HG03469 (cell line): Measurements from ENCODE around the gene SPECC1L.

Source experiments
- ATAC-seq: cut with Tn5 transposase; IDR thresholded peaks from one replicate; pipeline ENCODE4 v1.9.1; 2021; ENCODE audit warnings: mild to moderate bottlenecking, moderate library complexity, moderate number of reproducible peaks; ENCODE audit not compliant: unreplicated experiment

SPECC1L gene

DNA sequence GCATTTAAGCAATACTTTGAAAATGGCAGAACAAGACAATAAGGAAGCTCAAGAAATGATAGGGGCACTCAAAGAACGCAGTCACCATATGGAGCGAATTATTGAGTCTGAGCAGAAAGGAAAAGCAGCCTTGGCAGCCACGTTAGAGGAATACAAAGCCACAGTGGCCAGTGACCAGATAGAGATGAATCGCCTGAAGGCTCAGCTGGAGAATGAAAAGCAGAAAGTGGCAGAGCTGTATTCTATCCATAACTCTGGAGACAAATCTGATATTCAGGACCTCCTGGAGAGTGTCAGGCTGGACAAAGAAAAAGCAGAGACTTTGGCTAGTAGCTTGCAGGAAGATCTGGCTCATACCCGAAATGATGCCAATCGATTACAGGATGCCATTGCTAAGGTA lies 51.9 kb downstream of the SPECC1L start:
- no peak for ATAC-seq

DNA sequence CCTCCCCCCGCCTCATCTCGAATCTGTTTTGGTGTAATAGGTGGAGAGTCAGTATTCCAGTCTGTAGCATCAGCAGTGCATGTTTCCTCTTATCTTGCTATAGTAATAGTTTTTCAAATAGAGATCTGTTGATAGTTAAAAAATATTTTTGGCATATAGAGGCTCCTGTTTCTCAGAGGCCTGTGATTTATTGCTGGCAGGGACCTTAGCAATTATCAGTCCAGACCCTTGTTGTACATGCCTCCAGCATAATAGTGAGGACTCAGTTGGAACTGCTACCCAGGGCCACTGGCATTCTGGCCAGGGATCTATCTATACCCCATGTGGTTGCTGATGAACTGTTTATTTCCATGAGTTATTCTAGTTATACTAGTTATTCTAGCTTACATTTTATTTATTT lies 52.6 kb downstream of the SPECC1L start:
- ATAC-seq: no peak

DNA sequence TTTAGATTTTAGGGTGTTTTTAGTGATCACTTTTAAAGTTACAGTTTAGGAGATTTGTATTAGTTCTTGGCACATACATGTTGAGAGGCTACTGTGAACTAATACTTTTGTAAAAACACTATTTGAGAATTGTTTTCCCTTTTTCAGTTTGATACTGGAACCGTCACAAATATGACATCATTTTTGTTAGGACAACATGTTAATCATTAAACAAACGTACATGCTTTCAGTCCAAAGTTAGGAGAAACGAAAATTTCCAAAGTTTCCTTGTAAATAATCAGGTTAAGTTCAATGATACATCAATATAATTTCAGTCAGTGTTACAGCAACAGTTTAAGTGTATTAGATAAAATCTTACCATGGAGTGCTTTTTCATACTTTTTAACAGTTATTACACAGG lies 53.1 kb downstream of the SPECC1L start:
- ATAC-seq: no peak

DNA sequence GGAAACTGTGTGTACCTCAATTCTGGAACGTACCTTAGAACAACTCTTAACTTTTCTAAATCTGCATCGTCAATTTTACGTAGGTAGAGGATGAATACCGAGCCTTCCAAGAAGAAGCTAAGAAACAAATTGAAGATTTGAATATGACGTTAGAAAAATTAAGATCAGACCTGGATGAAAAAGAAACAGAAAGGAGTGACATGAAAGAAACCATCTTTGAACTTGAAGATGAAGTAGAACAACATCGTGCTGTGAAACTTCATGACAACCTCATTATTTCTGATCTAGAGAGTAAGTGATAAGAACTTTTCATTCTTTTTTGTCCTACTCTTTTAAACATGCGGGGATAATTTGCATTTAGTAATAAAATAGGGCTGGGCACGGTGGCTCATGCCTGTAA lies 53.5 kb downstream of the SPECC1L start:
- no peak for ATAC-seq

DNA sequence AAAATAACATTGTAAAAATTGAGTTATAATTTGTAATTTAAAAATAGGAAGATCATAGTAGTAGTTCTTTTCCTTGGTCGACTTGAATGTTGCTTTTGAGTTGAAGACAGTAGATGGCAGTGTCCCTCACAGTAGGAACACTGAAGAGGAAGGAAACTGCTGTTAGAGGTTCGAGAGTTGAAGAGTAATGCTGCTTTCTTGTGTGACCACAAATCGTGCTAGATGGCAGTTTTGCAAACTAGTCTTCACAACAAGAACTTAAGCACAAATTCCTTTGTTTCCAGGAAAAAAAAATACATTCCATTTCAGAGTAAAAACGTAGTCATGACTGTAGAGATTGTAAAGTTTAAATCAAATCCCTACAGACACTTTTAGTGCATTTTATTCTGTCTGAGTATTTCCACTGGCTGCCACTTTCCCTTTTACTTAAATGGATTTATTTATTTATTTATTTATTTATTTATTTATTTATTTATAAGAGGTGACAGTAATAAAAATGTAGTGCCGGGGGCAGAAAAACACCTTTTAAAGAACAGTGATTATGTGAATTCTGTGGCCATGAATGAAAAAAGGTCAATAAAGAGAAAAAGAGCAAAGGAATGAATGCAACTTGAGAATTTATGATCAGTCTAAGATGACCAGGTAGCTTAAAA lies 54.6 kb downstream of the SPECC1L start:
- no peak for ATAC-seq

DNA sequence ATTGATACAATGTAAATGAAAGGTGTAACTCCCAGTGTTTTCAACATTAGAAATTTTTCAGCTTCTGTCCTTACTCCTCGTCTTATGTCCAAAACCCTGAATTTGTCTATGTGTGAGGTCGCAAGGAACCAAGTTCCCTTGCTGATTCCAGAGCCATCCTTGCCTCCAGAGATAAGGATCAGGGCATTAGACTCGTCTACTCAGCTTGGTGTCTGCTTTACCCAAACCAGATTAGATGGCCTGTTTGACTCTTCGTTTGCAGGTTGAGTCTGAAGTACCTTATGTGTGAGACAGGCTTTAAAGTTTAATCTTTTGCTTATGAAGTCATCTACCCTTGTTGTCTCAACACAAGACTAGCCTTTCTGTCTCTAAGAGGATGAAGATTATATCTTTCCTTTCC lies 55.6 kb downstream of the SPECC1L start:
- no peak for ATAC-seq

DNA sequence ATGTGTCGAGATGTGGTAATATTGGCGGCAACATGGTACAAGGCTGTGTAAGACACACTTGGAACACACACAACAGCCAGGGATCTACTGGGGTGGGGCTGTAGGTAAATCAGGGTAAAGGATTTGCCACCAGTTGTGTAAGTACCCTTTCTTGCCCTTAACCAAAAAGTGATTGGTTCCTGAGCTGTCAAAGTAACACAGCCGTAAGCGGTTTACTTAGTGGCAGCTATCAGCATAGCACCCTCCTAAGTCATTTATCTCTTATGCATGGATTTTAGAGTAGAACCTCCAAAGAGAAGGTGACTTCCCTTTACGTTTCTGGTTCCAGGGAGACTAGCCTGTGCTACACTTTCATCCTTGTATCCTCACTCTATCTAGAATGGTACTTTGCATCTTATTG lies 57.2 kb downstream of the SPECC1L start:
- no peak for ATAC-seq

DNA sequence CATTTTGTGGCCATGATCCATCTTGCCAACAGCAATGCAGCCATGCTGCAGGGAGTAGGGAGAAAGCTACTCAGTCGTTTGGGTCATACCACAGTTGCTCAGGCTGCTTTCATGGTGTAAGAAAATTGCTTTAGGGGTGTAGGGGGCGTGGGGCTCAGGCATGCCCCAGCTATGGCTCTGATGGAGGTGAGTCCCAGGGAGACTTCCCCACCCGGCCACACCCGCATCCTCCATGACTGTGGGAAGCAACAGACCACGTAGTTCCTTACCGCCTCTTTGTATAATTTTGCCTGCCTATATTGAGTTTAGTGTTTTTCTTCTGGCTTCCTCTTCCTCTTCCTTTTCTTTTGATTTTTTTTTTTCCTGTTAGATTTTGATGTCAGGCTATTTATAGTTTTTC lies 58.8 kb downstream of the SPECC1L start:
- ATAC-seq: no peak

DNA sequence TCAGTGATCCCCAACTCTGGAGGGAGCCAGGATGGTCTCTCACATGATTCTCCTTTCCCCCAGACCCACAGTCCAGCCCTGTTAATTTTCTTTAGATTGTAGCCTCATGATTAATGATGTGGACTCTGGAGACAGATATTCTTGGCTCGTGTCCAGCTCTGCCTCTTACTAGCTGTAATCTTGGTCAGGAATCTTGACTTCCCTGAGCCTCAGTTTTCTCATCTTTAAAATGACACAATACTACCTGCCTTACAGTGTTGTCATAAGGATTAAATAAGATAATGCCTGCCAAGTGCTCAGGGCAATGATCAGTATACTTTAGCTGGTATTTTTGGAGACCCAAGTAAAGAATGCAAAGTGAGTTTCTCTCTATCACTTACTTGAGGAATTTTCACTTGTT lies 60.0 kb downstream of the SPECC1L start:
- ATAC-seq: no peak

DNA sequence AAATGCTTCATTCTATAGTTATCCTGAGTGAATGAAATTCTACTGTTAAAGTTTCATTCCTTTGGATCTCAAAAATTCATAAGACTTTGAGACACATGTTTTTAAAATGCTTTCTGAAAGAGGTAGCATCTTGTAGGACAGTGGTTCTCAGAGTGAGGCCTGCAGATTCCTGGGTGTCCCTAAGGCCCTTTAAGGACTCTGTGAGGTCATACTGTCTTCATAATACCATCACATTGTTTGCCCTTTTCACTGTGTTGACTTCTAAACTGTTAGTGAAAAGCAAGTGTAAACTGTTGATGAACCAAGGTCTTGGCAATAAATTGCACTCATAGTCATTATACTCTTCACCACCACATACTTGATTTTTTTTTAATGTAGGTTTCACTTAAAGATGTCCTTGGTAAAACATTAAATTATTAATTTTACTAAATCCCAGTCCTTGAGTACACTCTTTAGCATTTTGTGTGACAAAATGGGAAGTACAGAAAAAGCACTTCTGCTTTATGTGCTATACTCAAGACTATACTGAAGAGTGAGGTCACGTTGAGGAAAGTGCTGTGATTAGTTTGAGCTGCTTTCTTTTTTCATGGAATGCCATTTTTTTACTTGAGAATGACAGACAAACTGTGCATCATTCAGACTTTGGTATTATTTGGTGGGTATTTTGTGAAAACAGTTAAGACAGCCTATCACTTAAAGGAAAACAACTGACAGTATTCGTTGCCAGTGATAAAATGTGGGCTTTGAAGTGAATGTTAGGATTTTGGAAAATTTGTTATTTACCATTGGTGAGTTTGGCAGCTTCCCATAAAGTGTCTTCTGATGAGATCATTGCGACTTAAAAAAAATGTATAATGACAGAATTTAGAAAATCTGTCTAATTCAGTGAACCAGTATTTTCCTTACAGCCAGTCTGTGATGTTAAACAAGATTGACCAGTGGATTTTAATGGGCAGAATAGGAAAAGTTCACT lies 61.1 kb downstream of the SPECC1L start:
- ATAC-seq: no peak

DNA sequence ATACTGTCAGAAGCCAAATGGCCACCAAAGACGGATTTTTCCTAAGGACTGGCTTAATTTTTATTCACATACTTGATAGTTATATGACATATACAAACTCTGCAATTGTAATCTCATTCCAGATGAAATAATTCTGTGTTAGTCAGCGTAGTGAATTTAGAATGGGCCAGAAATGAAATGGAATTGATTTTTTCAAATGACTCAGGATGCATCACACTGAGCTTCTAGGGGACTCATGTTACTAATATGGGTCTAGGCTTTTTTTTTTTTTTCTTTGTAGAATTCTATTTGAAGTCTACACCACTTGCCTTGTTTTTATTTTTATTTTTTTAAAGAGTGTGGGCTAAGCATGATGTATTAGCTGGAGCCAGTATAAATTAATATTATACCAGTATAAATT lies 62.7 kb downstream of the SPECC1L start:
- no peak for ATAC-seq

DNA sequence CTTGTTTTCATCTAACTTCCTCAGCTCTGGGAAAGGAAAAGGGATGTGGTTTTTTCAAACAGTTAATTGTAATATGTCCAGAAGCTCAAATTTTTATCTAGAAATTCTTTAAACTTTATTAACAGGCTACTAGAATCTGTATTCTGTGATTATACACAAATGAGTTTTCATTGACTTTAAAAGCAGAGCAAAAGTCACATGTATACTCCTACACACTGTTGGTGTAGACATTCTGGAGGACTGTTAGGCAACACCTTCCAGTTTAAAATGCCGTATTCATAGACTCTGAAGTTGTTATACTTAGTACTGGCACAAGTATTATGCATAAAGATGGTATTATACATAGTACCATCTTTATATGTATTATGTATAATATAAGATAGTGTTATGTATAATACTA lies 64.9 kb downstream of the SPECC1L start:
- no peak for ATAC-seq

DNA sequence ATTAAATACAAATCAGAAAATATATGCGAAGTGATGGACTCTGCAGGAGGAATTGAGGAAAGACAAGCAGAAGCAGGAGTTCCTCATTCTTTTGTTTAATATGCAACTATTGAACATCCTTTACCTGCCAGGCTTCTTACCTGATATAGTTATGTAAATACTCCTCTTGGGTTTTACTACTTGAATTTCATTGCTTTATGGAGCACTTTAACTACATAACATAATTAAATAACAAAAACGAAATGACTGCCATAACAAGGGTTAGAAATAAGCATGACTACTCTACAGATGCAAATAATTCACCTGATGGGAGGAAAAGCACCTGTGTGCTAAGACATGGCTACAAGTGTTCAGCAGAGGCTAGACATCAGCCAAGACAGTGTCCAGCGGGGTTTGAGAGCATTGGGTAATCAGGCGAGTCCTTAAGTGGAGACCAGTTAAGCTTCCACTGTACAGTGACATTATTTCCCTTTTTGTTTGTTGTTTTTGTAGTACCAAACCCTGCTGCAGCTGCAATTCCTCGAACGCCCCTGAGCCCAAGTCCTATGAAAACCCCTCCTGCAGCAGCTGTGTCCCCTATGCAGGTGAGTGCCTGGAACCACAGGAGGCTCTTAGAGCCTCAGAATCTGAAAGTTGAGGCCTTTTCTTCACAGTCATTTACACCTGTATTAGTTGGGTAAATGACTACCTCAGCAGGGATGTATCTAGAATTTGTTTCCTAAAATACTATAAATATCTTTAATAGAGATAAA lies 67.4 kb downstream of the SPECC1L start:
- ATAC-seq: no peak

DNA sequence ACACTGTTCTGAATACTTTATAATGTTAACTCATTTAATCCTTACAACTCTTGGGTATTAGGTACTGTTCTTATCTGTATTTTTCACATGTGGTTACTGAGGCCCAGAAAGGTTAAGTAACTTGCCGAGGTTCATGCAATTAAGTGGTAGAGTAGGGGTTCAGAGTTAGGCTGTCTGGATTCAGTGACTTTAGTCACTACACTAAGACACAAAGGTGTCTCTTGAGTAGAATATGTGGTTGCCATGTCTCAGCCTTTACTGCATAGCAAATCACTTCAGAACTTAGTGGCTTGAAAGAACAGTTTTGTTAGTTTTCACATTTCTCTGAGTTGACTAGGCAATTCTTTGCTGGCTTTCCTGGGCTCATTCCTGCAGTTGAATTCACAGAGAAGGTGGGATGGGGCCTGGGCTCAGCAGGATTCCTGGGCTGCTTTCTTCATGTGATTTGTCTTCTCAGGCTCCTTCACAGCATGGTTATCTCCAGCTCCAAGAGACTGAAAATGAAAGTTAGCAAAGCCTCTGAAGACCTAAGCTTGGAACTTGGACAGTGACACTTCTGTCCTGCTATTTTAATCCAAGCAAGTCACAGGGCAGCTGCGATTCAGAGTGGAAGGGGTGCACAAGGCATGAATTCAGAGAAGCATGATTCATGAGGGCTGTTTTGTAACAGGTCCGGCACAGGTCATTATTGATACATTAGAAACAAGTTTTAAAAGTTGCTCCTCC lies 68.3 kb downstream of the SPECC1L start:
- ATAC-seq: no peak

DNA sequence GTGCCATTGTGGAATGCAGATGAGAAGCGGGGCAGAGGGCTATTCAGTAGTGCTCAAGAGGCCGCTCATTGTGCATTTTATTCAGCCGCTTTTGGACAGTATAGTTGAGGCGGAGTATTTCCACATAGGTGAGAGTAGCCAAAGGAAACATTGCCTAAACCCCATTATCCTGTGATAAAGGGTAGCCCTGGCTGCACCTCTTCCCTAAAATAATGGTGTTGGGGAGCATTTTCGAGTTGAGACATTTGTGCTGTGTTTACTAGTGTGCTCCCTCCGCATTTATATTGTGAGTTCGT lies 68.8 kb downstream of the SPECC1L start:
- no peak for ATAC-seq

DNA sequence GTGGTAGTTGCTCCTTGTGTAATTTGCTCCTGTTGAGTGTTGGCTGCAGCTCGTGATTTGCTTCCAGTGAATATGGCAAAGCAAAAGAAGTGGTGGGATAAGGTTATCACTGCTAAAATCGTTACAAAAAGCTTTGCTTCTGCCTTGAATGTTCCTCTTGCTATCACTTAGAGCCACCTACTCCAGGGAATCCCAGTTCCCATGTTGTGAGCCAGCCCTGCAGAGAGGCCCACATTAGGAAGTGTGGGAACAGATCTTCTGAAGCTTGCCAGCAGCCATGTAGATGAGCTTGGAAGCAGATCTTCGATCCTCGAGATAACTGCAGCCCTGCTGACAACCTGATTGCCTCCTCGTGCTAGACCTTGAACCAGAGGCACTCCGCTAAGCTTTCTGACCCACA lies 71.0 kb downstream of the SPECC1L start:
- no peak for ATAC-seq

DNA sequence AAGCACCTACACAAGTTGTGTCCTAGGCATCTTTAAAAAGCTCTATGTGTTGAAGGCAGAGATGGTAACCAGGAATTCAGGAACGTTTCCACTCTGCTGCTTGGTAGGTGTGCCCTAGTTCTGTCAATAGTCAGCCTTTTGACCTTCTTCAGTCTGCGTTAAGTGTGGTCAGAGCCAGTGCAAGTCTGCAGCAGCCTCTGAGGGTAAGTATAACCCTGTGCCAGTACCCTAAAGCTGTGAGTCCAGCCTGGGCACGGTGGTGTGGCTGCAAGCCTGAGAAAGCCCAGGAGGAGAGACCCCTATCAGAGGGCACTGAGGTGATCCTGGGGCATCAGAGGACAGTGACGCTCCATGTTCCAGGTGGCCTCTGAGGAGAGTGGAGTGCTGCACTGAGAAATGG lies 80.0 kb downstream of the SPECC1L start:
- no peak for ATAC-seq

DNA sequence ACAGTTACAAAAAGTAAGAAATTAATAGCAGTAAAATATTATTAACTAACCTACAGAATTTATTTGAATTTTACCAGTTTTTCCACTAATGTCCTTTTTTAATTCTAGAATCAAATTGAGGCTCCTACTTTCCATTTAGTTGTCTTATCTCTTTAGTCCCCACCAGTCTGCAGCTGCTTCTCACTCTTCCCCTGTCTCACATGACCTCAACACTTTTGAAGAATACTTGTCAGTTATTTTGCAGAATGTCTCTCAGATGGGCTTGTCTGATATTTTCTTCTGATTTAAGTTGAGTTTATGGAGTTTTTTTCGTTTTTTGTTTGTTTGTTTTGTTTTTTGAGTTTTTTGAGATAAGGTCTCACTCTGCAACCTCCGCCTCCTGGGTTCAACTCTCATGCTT lies 82.5 kb downstream of the SPECC1L start:
- ATAC-seq: no peak

DNA sequence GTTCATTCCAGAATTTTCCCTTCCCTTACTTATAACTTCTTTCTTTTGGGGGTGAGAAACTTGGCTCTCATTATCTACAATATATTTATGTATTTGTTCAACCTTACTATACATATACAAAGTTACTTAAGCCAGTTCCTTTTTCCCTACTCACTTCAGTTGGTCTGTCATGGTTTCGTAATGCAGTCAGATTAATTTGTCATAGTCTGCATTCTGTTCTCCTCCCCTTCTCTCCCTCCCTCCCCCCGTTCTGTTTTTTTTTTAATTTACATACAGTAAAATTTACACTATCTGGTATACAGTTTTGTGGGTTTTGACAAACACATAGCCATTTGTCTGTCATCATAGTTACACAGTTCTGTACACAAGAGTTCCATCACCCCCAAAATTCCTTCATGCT lies 84.9 kb downstream of the SPECC1L start:
- no peak for ATAC-seq

DNA sequence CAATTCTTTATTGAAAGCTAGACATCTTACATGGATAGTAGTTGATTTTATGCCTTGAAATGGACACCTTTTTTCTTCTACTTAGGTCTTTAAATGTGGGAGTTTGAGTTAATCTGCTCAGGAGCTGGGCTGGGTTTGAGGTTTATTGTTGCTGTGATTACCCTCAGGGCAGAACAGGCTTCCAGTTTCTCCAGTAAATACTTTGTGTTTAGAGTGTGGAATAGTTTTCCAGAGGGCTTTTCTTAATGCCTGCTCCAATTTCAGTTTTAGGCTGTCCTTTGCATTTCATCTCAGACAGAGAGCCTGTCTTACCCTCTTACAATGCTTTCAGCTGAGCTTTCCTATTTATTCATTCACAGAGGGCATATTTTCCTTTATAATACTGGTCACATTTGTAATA lies 86.9 kb downstream of the SPECC1L start:
- ATAC-seq: no peak
